NCI-H2227 (cell line): ENCODE results near the gene CCBE1.

Experiments
- DNase-seq: peaks from one replicate; lab custom pipeline; 2025; ENCODE audit not compliant: unreplicated experiment; lab: John Stamatoyannopoulos, UW

The CCBE1 gene

GRCh38 chr18:59576541-59577385, 120.5 kb downstream of the CCBE1 start:
- DNase-seq, result no peak

DNA sequence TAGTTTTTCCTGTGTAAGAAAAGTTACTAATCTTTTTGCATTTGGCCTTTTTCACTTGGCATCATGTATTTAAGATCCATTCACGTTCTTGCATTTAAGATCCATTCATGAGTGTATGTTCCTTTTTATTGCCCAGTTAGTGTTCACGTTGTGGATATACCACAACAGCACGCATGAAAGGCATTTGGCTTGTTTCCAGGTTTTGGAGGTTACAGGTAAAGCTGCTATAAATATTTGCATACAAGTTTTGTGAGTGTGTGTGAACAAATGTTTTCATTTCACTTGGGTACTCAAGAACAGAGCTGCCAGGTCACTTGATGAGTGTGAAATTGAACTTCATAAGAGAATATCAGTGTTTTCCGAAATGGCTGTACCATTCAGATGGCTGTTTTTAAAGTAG, 121.2 kb downstream of the CCBE1 start:
- no peak for DNase-seq

DNA sequence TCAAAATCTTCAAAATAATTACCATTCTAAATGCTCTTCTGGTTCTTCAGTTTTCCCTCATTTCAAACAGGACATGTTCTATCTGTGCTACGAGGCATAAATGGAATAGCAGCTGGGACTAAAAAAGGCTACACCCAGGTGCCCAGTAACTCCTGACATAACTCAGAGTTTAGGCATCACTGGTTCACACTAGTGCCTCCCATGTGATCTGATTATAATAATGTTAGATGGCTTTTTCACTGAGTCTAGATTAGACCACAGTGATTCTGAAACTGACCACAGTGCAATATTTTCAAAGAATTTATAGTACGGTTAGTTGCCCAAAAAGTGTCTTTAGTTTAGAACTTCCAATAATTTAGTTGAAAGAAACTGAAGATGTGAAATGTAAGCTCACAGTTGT, 123.3 kb downstream of the CCBE1 start:
- DNase-seq, result no peak

GRCh38 chr18:59571902-59572301, 125.3 kb downstream of the CCBE1 start:
- no peak for DNase-seq

DNA sequence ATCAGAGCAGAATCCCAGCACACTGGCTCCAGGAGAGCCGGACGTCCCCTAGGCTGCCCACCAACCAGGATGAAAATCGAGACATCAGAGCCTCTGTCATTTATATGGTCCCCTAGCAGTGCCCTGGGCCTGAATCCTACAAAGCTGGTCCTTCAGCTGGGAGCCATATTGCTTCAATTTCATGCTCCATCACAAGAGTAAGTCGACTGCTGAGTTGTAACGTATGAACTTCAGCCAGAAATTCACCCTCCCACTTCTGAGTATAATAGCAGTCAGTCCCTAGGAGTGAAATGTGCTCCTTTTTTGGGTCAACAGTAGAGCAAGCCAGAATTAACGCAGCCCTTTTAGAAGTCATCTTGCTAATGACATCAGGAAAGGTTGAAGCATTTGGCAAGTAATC, 126.4 kb downstream of the CCBE1 start:
- no peak for DNase-seq

GRCh38 chr18:59570101-59570775, 127.0 kb downstream of the CCBE1 start:
- DNase-seq, result peak; percentile 75

DNA sequence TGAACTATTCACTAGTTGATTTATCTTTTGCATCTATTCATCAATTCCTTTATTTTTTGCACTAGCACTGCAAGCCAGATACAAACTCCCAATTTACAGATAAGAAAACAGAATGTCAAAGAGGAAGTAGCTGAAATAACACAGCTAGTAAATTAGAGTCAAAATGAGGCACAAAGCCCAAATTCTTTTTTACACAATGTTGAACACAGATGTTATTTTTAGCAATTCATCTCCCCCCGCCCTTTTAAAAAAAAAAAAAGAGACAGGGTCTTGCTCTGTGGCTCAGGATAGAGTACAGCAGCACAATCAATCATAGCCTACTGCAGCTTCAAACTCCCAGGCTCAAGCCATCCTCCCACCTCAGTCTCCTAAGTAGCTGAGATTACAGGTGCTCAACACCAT, 127.8 kb downstream of the CCBE1 start:
- no peak for DNase-seq

- DNase-seq, result no peak
Observed at GRCh38 chr18:59567431-59567830, 129.8 kb downstream of the CCBE1 start.

- no peak for DNase-seq
Observed at GRCh38 chr18:59566533-59566971, 130.7 kb downstream of the CCBE1 start.

- no peak for DNase-seq
Observed at GRCh38 chr18:59565957-59566356, 131.3 kb downstream of the CCBE1 start.

- DNase-seq, result no peak
Observed at GRCh38 chr18:59564561-59564960, 132.7 kb downstream of the CCBE1 start.

- no peak for DNase-seq
Observed at GRCh38 chr18:59563176-59563785, 133.9 kb downstream of the CCBE1 start.

DNA sequence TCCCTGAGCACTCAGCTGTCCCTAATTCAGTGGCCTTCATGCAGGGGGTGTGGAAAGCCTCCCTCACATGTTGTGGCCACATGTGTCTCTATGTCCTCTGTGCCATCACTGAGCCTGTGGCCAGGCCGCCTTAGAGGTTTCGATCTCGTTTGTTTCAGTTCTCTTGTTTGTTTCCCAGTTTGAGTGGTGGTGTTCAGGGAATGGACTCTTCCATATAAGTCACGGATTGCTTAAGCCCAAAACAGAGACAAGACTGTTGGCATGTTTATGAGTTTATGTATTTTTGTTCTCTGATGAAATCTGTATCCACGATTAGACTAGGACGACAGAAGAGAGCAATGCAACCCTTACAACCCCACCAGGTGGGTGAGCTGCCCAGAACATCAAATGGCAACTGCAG, 134.5 kb downstream of the CCBE1 start:
- DNase-seq, result no peak

DNA sequence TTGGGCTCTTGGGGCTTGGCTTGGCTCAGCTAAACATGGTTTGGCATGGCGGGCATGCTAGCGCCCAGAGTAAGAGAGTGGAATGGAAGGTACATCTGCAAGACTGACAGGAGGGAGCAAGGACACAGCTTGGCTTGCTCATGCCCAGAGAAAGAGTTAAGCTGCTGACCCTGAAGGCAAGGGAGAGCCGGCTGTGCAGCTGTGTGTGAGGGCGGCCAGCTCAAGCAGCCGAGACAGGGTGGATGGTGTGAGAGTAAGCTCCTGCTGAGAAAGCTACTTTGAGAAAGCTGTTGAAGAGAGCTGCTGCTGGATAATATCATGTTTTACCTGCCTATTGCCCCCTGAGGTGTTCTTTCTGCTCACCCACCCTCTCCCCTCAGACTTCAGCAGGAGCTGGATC, 135.6 kb downstream of the CCBE1 start:
- DNase-seq, result peak; percentile 18

- DNase-seq, result no peak
Observed at GRCh38 chr18:59560556-59560955, 136.7 kb downstream of the CCBE1 start.

DNA sequence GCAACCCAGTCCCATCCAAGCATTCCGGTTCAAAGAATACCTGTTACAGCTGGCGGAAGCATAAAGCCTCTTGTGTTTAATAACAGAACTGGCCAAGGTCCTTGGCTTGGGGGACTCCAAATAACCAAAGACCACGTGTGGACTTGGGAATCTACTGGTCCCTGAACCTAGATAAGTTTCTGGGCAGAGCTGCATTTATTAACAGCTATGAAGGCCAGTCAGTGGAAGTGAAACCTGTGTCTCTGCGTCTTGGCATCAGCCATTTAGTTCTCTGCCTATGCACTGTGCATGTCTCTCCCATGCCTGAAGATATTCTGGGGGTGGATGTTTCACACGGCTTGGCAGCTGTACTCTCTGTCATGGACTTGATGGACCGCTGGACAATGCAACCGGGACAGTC, 137.7 kb downstream of the CCBE1 start:
- DNase-seq, result no peak

GRCh38 chr18:59555995-59556659, 141.1 kb downstream of the CCBE1 start:
- no peak for DNase-seq

DNA sequence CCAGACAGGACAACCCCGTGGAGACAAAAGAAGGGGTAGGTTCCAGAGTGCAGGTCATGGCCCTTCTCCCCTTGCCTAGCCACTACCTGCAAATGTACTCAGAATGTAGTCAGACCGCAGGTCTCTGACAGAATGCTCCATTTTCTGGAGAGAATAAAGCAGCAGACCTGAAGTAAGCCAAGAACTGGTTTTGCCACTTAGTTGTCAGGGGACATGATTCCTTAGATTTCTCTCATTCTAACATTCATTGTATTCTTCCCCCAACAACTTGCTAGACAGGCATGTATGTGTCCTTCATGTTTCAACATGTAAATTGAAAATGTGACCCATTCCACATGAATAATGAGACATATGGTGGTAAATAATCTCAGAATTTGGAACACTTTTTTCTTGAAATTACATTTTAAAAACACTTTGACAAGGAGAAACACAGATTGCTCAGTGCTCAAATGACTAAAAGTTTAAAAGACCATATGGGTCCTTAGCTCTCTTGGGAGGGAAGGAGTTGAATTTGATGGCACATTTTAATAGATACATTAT, 142.4 kb downstream of the CCBE1 start:
- no peak for DNase-seq

- no peak for DNase-seq
Observed at GRCh38 chr18:59553273-59553870, 143.9 kb downstream of the CCBE1 start.

GRCh38 chr18:59551902-59552635, 145.2 kb downstream of the CCBE1 start:
- DNase-seq, result no peak
